Keratinocyte (primary cell): ENCODE data around the gene MORC4.

Experiments used
- CTCF ChIP-seq, 3 experiments: IDR thresholded peaks in 1 of 3; conservative IDR thresholded peaks in 1 of 3; optimal IDR thresholded peaks in 1 of 3; 2 replicates in 2 of 3; 3 replicates in 1 of 3; pipeline versions ENCODE3 to v1.5.1; 2011; ENCODE audit warnings: low read length in 3 of 3, mild to moderate bottlenecking in 3 of 3, moderate library complexity in 2 of 3, control low read depth in 1 of 3, inconsistent platforms in 1 of 3; ENCODE audit not compliant: insufficient read depth in 2 of 3; ENCODE audit errors: extremely low read depth in 1 of 3
- EZH2 ChIP-seq: IDR thresholded peaks from one replicate; pipeline ENCODE4 v1.6.1; 2012; ENCODE audit warnings: inconsistent platforms, mild to moderate bottlenecking, low read length, moderate library complexity

DNA sequence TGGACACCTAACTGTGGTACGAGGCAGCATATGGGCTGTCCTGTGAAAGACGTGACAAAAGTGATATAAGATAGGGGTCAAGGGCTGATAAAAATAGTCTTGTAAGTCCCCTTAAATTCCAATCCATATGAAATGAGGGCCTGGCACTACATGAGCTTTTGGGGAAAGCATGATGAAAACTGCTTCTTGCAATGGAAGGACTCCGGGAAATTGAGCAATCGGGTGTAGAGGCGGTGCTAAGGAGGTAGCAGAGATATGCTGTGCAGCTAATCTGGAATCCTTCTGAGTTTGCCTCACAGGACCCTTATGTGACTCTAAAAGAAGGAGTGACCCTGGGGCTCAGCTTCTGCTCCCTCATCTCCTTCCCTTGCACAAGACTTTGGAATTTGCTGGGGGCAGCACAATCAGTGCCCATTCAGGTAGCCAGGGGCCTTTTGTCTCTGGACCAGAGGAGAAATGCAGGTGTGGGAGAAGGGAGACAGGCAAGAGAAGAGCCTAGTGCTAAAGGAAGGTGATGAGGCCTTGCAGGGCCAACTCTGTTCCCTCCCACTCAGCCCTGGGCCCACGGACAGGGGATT lies 67.0 kb downstream of the MORC4 start:
- TF ChIP-seq CTCF (optimal IDR thresholded peaks at IDR 0.05 in 1 of 3, IDR thresholded peaks at IDR 0.05 in 1 of 3, conservative IDR thresholded peaks at IDR 0.05 in 1 of 3; ENCODE audit: extremely low read depth in 1 of 3, insufficient read depth in 2 of 3, low read length in 3 of 3) (no peak), EZH2 (no peak)
